ENCODE data around the gene GTPBP4.
A peak's percentile ranks its signal among the peaks of the same experiment; 100 is the strongest.
"Not testable (repeated sequence)": the region's sequence is repeated elsewhere in the genome, so short reads cannot be mapped to it uniquely, and the experiment has no call there.

GTPBP4 gene

DNA sequence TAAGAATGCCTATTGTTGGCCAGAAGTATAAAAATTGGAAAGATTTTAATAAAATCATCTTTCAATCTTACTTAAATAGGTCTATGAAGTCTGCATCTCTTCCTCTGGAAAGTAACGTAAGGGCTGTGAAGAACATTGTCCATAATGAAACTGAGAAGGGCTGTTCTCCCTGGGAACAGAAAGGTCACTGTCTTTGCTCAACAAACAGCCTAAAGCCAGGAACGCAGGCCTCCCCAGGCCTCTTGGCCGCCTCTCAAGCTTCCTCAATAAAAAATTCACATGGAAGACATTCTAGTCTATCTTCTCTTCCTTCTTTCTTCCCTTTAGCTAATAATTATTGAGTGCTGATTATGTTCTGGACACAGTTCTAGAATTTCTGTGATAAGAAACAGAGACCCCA lies 46.5 kb downstream of the GTPBP4 start:
- no peak for DNase-seq

DNA sequence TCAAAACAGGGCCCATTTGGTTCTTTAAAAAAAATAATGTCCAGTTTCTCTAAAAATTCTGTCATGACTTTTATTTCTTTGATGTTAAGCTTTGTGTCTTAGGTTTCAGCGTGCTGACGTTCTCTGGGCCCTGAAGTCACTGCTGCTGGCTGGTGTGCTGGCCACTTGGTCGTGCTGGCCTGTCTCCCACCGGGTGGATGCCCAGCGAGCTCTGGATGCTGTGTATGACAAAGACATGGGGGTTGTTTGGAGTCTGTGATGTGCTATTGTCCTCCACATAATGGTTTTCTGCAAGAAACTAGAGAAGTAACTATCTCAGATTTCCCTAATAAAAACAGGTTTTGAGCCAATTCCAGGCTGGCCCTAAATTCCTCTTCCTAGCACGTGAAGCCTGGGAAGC lies 47.0 kb downstream of the GTPBP4 start:
- no peak for DNase-seq

DNA sequence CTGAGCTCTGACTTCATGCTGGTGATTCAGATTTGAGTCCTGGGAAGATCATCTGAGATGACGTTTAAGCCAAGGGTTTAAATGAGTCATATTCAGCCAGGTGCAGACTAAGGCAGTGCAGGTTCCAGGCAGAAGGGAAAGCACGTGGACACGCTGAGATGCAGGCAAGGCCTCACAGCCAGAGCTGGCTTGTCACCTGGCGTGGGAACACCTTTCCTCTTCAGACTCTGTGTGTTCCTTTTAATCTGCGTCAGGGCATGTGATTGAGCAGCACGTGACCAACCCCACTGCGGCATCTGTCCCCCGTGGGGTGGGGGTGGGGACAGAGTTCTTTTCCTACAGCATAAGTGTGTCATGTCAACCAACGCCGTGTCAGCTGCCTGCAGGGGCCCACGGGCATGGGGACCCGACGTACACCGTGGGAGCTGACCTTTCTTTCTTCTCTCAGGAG lies 48.1 kb downstream of the GTPBP4 start:
- DNase-seq, result no peak

DNA sequence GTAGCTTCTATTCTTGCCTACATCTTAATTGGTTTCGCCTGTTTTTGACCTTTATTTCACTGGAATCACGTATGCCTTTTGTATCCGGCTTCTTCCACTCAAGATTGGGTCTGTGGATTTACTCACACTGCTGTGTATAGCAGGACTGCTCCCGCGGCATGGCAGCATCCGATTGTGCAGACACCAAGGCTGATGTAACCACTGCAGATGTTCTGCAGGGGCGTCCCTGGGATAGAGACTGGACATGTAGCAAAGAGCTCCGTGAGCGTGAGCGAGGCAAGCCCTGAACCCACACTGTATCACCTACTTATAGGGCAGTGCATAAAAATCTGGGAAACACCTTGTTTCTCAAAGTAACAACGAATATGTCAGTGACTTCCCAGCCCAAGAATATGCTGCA lies 48.9 kb downstream of the GTPBP4 start:
- DNase-seq, result no peak

DNA sequence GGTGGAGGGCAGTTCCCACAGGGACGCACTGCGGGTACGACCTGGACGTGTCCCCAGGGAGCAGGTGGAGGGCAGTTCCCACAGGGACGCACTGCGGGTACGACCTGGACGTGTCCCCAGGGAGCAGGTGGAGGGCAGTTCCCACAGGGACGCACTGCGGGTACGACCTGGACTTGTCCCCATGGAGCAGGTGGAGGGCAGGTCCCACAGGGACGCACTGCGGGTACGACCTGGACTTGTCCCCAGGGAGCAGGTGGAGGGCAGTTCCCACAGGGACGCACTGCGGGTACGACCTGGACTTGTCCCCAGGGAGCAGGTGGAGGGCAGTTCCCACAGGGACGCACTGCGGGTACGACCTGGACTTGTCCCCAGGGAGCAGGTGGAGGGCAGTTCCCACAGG lies 50.5 kb downstream of the GTPBP4 start:
- not testable (repeated sequence) for DNase-seq

DNA sequence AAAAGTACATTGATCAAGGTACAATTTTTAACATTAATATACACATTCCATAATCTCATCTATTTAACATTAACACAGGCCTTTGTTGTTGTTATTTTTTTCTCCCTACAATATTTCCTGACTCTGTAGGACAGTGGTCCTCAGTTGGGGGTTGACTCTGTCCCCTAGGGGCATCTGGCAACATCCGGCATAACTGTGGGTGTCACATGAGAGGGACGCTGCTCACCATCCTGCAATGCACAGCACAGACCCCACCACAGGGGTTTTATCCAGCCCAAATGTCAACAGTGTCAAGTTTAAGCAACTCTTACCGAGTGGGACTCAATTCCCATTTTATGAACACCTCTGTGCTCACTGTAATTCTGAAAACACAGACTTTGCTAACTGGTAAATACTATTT lies 51.9 kb downstream of the GTPBP4 start:
- no peak for DNase-seq

DNA sequence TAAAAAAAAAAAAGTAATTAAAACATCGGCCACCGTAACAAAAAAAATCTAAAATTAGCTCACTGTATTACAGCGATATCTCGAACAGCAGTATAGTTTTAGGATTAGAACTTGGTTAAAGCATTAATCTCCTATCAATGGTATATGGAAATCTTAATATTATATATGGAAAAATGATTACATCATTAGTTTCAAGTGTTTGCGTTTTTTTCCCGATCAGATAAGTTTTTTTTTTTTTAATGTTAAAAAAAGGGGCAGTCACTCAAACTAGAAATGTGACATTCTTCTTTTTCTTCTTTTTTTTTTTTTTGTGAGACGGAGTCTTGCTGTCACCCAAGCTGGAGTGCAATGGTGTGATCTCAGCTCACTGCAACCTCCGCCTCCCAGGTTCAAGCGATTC lies 53.3 kb downstream of the GTPBP4 start:
- no peak for DNase-seq

DNA sequence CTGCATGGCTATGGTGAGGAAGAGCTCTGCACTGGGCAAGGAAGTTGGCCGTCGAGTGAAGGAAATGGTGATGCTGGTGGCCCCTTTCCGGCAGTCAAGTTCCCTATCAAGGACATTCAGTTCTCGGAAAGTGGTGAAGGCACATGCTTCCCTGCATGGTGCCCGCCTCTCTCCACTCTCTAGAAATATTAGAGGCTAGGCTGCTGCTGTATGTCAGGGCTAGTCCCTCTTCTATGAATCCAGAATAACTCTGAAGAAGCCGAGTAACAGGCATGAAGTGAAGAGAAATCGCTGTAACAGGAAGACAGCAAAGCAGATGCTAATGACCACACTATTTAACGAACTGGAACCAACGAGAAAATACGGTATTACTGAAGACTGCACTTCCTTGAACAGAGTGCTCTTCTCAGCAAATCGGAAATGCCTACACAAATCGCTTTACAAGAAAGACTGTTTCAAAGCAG lies 55.3 kb downstream of the GTPBP4 start:
- DNase-seq, result peak; percentile 95

DNA sequence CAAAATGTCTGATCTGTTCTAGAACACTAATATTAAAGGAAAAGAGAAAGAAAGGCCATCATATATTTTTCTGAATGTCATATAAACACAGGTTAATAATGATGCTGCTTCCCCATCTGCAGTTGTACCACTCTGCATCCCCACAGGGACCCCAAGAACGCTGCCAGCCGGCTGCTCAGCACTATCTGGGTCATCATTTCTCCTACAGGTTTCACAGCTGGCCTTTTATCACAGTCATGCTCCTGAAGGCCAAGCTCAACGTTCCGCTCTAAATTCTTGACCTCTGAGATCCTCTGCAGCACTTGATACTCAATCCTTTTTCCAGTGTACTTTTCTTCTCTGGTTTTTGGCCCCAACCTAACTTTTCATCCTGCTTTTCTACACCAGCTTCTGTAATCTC lies 55.9 kb downstream of the GTPBP4 start:
- no peak for DNase-seq

DNA sequence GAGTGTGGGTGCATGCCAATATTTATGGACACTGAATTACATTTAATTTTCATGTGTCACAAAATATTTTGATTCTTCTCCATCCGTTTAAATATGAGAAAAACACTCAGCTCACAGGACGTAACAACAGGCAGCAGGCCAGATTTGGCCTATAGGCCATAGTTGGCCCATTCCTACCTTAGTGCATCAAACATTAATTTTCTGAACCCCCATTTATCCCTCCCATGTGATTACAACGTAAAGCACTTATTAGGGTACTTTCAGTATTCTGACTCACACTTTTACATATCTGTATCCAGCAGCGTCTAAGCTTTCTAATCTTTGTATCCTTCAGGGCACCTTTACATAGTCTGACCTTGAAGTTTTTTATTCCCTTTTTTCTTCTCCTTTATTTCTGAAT lies 56.7 kb downstream of the GTPBP4 start:
- no peak for DNase-seq

DNA sequence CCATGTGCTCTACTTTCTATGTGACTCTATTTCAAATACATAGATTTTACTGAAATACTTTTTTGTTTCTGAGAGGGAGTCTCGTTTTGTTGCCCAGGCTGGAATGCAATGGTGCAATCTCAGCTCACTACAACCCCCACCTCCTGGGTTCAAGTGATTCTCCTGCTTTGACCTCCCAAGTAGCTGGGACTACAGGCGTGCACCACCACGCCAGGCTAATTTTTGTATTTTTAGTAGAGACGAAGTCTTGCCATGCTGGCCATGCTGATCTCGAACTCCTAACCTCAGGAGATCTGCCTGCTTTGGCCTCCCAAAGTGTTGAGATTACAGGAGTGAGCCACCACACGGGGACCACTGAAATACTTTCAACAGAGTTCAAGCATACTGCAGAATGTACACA lies 57.2 kb downstream of the GTPBP4 start:
- no peak for DNase-seq

DNA sequence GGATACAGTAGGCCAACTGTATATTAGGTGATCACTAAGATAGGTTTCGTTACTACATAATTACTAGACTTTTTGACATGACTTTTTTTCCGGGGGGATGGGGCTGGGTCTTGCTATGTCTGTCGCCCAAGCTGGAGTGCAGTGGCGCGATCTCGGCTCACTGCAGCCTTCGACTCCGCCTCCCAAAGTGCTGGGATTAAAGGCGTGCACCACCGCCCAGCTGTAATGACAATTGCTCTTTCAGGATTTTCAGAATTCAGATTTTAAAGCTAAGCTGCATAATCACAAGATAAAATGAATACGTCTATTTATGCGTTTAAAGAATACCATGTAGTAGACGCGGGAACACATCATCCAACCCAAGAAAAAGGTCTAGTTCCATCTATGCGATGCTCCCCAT lies 59.7 kb downstream of the GTPBP4 start:
- no peak for DNase-seq

DNA sequence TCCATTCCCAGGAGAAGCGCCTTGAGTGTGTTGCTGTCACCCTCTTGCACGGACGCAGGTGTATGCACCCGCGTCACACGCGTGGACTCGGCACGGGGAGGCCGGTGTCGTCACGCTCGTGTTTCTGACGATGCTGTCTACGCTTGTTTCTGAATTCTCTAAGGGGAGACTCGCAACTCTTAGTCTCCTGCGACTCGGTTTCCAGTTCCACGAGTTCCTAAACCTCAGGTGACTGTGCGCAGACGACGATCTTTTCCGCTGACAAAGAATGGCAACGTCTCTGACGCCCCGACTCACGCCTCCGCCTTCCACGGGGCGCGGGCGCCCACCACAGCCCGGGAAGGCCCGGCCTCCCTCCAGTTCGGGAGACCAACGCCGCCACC lies 60.1 kb downstream of the GTPBP4 start:
- no peak for DNase-seq

DNA sequence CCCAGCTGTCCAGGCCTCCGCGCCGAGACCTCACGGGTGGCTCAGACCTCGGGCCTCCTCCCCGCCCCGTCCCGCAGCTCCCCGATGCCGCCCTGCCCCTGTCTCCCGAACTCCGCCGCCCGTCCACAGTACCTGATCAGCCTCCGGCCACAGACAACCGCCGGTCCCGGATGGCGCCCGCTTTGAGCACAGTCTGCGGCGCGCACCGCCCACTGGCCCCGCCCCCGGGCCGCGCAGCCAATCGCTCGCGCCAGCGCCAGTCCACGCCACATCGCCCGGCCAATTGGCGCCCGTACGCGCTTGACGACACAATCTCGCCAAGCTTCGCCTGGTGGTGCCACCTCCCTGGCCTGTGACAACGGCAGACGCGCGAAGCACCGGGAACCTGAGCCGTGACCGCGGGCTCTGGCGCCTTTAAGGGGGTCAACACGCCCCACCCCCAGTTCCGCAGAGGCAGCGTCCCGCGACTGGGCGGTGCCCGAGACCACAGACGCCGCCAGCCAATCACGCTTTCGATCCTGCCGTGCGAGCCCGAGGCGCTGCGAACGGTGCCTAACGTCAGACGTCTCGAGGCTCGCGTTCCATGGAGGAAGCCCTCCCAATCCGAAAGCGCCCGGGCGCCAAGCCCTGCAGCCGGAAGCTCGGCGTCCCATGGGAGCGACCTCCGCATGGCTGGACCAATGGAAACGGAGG lies 60.6 kb downstream of the GTPBP4 start, which contains the start of gene IDI1:
IDI1 (minus strand) TSS at position 388 of the 693 bp plus-strand sequence; CDS start at position 272, 116 bp downstream.
- DNase-seq, result peak; percentile 95

DNA sequence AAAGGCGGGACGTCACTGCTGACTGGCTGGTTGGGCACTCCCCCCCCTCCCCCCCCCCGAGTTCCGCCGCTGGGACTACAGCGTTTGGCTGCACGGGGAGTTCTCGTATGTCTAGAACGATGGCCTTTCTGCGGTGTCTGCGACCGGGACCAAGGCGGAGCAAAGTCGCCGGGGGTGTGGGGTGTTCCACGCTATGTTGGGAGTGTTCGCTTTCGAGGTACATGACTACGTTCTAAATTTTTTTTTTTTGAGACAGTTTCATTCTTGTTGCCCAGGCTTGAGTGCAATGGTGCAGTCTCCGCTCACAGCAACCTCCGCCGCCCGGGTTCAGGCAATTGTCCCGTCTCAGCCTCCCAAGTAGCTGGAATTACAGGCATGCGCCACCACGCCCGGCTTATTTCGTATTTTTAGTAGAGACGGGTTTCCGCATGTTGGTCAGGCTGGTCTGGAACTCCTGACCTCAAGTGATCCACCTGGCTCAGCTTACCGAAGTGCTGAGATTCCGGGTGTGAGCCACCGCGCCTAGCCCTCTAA lies 61.3 kb downstream of the GTPBP4 start:
- DNase-seq, result no peak

DNA sequence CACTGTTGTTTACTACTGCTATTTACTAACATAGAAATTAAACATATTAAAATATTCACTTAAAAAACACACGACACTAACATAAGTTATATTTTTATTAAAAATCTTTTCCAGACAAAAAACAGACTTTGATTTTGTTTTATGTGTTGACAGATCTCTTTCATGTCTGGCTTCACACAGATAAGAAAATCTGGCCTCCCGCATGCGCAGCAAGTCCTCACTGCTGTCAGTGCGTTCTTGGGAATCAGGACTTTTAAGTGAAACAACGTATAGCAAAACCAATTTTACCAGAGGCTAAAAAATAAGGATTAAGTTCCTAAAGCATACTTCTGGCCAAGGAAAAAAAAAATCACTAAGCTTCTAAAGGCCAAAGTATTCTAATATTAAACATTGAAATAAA lies 61.9 kb downstream of the GTPBP4 start:
- DNase-seq, result no peak

DNA sequence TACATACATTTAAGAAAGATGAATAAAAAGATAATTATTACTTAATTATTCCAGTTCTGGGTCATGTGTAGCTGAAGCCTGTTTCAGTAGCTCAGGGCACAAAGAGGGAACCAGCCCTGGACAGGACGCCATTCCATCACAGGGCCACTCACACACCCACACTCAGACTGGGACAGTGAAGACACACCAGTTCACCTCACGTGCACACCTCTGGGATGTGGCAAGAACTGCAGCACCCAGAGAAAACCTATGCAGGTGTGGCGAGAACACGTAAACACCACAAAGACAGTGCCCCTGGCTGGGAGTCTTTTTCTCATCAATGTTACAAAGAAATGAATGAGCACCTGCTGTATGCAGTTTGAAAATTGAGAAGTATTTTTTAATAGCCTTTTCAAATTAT lies 62.3 kb downstream of the GTPBP4 start:
- DNase-seq, result no peak

DNA sequence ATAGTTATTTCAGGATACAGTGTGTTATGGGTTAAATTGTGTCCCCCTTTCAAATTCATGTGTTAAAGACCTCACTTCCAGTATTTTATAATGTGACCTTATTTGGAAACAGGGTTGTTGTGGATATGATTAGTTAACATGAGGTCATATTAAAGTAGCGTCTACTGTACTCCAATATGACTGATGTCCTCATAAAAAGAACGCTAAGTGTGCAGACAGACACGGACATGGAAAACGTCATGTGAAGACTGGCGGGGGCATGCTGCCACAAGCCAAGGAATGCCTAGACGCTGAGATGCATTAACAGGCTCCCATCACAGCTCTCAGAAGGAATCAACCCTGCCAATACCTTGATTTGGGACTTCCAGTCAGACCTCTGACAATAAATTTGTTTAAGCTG lies 66.5 kb downstream of the GTPBP4 start:
- no peak for DNase-seq

DNA sequence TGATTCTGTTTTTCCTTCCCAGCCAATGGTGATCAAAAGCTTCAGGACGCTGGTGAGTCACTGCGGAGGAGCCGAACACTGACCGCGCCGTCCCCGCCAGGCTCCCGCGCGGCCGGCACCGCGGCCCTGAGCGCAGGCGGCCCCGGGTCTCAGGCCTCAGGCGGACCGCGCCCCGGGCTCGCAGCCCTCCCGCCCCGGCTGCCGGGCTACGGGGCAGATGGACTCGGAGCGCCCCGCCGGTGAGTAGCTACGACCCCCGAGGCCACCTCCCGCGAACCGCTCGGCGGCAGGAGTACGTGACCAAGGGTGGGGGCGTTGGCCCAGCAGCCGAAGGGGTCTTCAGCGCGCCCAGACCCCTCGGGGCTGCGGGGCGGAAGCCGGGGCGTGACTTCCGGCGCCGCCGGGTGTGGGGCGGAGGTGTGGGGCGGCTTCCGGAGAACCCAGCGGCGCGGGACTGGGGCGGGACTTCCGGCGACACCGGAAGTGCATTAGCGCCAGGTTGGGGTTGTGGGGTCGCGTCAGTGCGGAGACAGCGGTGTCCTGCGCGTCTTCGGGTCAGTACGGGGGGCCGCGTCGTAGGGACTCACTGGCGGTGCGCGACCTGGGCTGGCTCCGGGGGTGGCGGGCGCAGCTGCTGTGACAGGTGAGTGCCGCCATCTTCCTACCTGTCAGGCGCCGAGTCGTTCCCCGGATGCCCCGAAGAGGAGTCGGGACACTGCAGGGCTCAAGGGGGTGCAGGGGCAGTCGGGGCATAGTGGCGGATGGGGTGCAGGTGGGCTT lies 68.3 kb downstream of the GTPBP4 start, which contains the start of gene WDR37:
WDR37 (plus strand) TSS at position 60 of the 780 bp plus-strand sequence. CDS start 15,771 bp downstream, outside the sequence.
- DNase-seq, result peak; percentile 29

DNA sequence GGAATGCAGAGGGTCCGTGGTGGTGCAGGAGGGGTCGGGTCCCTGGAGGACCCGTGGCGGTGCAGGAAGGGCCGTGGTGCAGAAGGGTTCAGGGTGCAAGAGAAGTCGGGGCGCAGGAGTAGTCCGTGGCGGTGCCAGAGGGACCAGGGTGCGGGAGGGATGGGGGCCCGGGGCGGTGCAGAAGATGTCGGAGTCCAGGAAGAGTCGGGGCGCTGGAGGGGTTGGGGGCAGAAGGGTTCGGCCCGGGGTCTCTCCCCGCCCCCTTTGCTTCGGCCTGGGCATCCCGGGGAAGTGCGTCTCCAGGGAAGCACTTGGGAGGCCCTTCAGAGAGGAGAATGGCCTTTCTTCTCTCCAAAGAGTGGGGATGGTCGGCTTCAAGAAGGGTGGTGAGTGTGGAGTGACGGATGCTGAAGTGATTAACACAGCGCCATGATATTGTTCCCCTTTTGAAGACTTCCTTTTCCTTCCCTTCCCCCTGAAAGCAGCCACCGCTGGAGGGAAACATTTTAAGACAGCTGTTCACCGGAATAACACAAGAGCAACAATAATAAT lies 68.9 kb downstream of the GTPBP4 start:
- DNase-seq, result peak; percentile 47

DNA sequence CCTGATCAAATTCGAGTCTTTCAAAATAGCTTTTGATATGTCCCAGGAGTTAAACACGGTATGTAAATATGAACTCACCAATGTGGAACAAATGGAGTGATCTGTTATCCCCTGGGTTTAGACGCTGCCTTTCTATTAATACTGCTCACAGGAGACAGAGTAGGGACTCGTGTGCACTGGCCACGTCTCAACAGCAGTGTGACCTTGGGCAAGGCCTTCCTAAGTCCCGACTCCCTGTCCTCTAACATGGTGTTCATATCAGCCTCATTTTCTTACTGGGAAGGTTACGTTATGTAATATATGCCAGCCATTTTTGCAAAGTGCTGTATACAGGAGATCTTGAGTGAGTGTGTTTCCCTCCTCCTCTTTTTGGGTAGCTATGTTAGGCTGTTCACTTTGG lies 69.8 kb downstream of the GTPBP4 start:
- DNase-seq, result no peak

DNA sequence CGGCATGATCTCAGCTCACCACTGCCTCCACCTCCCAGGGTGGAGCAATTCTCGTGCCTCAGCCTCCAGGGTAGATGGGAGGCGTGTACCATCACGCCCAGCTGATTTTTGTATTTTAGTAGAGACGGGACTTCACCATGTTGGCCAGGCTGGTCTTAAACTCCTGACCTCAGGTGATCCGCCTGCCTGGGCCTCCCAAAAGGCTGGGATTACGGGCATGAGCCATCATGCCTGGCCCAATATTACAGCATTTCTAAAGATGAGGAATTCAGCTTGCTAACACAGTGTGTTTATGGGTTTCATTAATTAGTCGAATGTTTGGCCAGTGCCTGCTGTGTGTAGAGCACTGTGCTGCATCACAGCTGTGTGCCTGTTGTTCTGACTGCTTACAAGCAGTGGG lies 71.7 kb downstream of the GTPBP4 start:
- DNase-seq, result no peak

DNA sequence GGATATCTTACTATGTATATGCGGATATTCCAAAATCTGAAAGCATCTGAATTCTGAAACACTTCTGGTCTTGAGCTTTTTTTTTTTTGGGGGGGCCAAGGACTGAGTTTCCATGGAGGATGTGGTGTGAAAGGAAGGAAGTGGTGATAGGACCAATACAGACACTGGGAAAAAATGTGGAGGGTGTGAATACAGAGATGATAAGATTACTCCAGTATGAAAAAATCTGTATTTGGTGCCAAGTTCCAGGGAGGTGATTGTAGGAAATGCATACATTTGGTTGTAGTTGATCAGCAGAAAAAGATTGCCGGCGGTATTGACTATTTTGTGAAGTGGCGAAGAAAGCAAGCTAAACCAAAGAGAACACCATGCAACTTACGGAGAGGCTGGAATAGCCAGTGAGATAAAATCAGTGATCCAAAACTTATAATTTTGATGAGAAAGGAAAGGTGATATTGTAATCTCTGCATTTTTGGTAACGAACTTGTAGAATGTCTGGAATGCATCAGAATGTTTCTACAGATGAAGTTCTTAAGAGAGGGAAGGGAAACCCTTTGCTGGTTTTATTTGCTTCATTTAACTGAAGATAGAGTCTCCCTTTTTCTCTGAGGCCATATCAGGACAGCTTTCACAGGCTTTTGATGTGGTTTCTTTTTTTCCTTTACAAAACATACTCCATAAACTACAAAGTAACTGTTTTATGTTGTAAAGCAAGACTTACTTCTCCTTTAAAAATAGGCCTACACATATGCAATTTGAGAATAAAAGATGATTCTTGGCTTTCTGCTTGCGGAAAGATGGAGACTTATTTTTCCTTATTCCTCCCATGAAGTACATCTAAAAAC lies 73.9 kb downstream of the GTPBP4 start:
- no peak for DNase-seq

Measured in GF-D8 (cell line).